Suppressor macrophage treated with lipopolysaccharide for 1 hour (primary cell): Measurements from ENCODE around the gene ATP10D.
A peak's percentile ranks its signal among the peaks of the same experiment; 100 is the strongest.
"Not testable (repeated sequence)": the region's sequence is repeated elsewhere in the genome, so short reads cannot be mapped to it uniquely, and the experiment has no call there.

Experiments
- DNase-seq, 3 donors: peaks; one replicate each; pipeline ENCODE4 v3.0.0-alpha.2; 2020 to 2022

The ATP10D gene

GRCh38 chr4:47536966-47537365 is 51.9 kb downstream of the ATP10D start:
- no peak for DNase-seq

- no peak for DNase-seq
These were observed 53.2 kb downstream of the ATP10D start for GRCh38 chr4:47538111-47538824.

- peak; percentile 12 to 52 (median 29) for DNase-seq
These were observed 53.7 kb downstream of the ATP10D start for GRCh38 chr4:47538825-47539154.

GRCh38 chr4:47542640-47543039 is 57.6 kb downstream of the ATP10D start:
- DNase-seq, result not testable (repeated sequence)

- no peak for DNase-seq
These were observed 58.3 kb downstream of the ATP10D start for GRCh38 chr4:47543331-47543730.

GRCh38 chr4:47550357-47550756 is 65.3 kb downstream of the ATP10D start:
- not testable (repeated sequence) for DNase-seq

GRCh38 chr4:47550899-47551548 is 65.9 kb downstream of the ATP10D start:
- no peak for DNase-seq

GRCh38 chr4:47551682-47552081 is 66.6 kb downstream of the ATP10D start:
- no peak for DNase-seq

GRCh38 chr4:47553329-47554125 is 68.5 kb downstream of the ATP10D start:
- no peak for DNase-seq

- not testable (repeated sequence) for DNase-seq
These were observed 70.8 kb downstream of the ATP10D start for GRCh38 chr4:47555920-47556319.

GRCh38 chr4:47557255-47557654 is 72.2 kb downstream of the ATP10D start:
- DNase-seq, result no peak

GRCh38 chr4:47560682-47561081 is 75.6 kb downstream of the ATP10D start:
- no peak for DNase-seq

GRCh38 chr4:47561331-47561730 is 76.3 kb downstream of the ATP10D start:
- DNase-seq, result no peak

- no peak for DNase-seq
These were observed 77.2 kb downstream of the ATP10D start for GRCh38 chr4:47562297-47562696.

- no peak for DNase-seq
These were observed 81.5 kb downstream of the ATP10D start for GRCh38 chr4:47566566-47566965.

- DNase-seq, result peak in 1 of 3 donors; percentile 7
These were observed 81.9 kb downstream of the ATP10D start for GRCh38 chr4:47566969-47567368.

GRCh38 chr4:47567511-47567910 is 82.4 kb downstream of the ATP10D start:
- no peak for DNase-seq

- DNase-seq, result no peak
These were observed 85.7 kb downstream of the ATP10D start for GRCh38 chr4:47570816-47571215.

GRCh38 chr4:47572981-47573380 is 87.9 kb downstream of the ATP10D start:
- DNase-seq, result no peak

- DNase-seq, result no peak
These were observed 92.9 kb downstream of the ATP10D start for GRCh38 chr4:47577779-47578553.

- no peak for DNase-seq
These were observed 94.2 kb downstream of the ATP10D start for GRCh38 chr4:47579235-47579634.

GRCh38 chr4:47590325-47590724 is 105.2 kb downstream of the ATP10D start:
- no peak for DNase-seq

GRCh38 chr4:47597696-47598095 is 112.6 kb downstream of the ATP10D start:
- no peak for DNase-seq
